HEK293 (cell line): Measurements from ENCODE around the gene HMX3.

Experiments
- CTCF ChIP-seq: fragments of 450-650 bp; formaldehyde crosslinking; IDR thresholded peaks from 2 replicates; pipeline ENCODE4 v1.5.1; 2016; ENCODE audit warnings: missing biosample characterization, missing genetic modification characterization
- MZF1 ChIP-seq: fragments of 450-650 bp; formaldehyde crosslinking; IDR thresholded peaks from 2 replicates; pipeline ENCODE4 v1.5.1; 2017; ENCODE audit warnings: missing biosample characterization, missing genetic modification characterization, borderline replicate concordance
- SALL2 ChIP-seq: fragments of 450-650 bp; formaldehyde crosslinking; IDR thresholded peaks from 2 replicates; pipeline ENCODE4 v1.5.0; 2017; ENCODE audit warnings: missing biosample characterization, mild to moderate bottlenecking, missing genetic modification characterization, borderline replicate concordance
- SCRT1 ChIP-seq: fragments of 450-650 bp; formaldehyde crosslinking; IDR thresholded peaks from 2 replicates; pipeline ENCODE4 v1.5.1; 2016; ENCODE audit warnings: missing biosample characterization, missing genetic modification characterization, borderline replicate concordance
- SETDB1 ChIP-seq: IDR thresholded peaks from one replicate; pipeline ENCODE4 v1.6.1; 2017; ENCODE audit warnings: mild to moderate bottlenecking, low read length, moderate library complexity, mixed read lengths; ENCODE audit not compliant: insufficient read length
- ZBTB26 ChIP-seq: fragments of 450-650 bp; formaldehyde crosslinking; optimal IDR thresholded peaks from 2 replicates; pipeline ENCODE3; 2016; ENCODE audit warnings: missing biosample characterization, mild to moderate bottlenecking, missing genetic modification characterization
- ZNF274 ChIP-seq, 2 experiments: fragments of 200-500 bp in 1 of 2; fragments of 450-650 bp in 1 of 2; sonication (Bioruptor generic) in 1 of 2; formaldehyde crosslinking in 1 of 2; IDR thresholded peaks; 2 replicates each; pipeline versions ENCODE4 v1.5.1 to v1.6.1; 2014 to 2016; ENCODE audit warnings: borderline replicate concordance in 1 of 2, inconsistent platforms in 1 of 2, low read length in 1 of 2, missing biosample characterization in 1 of 2, missing genetic modification characterization in 1 of 2
- ZNF398 ChIP-seq: fragments of 450-650 bp; formaldehyde crosslinking; IDR thresholded peaks from 2 replicates; pipeline ENCODE4 v1.5.1; 2017; ENCODE audit warnings: missing biosample characterization, missing genetic modification characterization
- ZNF423 ChIP-seq: fragments of 450-650 bp; formaldehyde crosslinking; IDR thresholded peaks from 2 replicates; pipeline ENCODE4 v1.5.1; 2016; ENCODE audit warnings: missing biosample characterization, missing genetic modification characterization
- ZNF549 ChIP-seq: fragments of 450-650 bp; IDR thresholded peaks from 2 replicates; pipeline ENCODE4 v1.5.1; 2018; ENCODE audit warnings: missing biosample characterization, missing genetic modification characterization, mild to moderate bottlenecking, inconsistent platforms, moderate library complexity
- ZNF792 ChIP-seq: fragments of 450-650 bp; formaldehyde crosslinking; IDR thresholded peaks from 2 replicates; pipeline ENCODE4 v1.5.1; 2016; ENCODE audit warnings: missing biosample characterization, missing genetic modification characterization

- TF ChIP-seq SALL2 (tag by site-specific recombination), result no peak
- no peak for TF ChIP-seq ZNF274 (IDR thresholded peaks at IDR 0.05; ENCODE audit: low read length)
- no peak for TF ChIP-seq ZNF274 (tag by site-specific recombination; IDR thresholded peaks at IDR 0.05; ENCODE audit: borderline replicate concordance)
- TF ChIP-seq ZNF549 (tag by site-specific recombination), result no peak
- no peak for TF ChIP-seq CTCF (tag by site-specific recombination)
- TF ChIP-seq ZNF792 (tag by site-specific recombination), result no peak
- no peak for TF ChIP-seq ZBTB26 (tag by site-specific recombination)
- TF ChIP-seq ZNF423 (tag by site-specific recombination), result no peak
- TF ChIP-seq ZNF398 (tag by site-specific recombination), result peak; percentile 23; the same call in 1 of the 2 replicates
- TF ChIP-seq SETDB1, result no peak
- no peak for TF ChIP-seq MZF1 (tag by site-specific recombination)
- TF ChIP-seq SCRT1 (tag by site-specific recombination), result no peak
Measured at GRCh38 chr10:123133541-123134342, 2.0 kb upstream of the HMX3 start.
